ENCODE data around the gene GDPD5. TPM values are rescaled to one million over a fixed set of nuclear protein-coding genes. Genes with fewer than 3 reads are reported as not detected.

Gene GDPD5
- total and polyA plus RNA-seq, 2 donors (not counting 1 experiment from before 2014, with no cell fraction given) = 59.1 to 102 TPM

GRCh38 chr11:75398906-75399305 is 126.8 kb downstream of the GDPD5 start:
- DNase-seq = no peak
- Histone ChIP-seq H3K27me3 (replicated peaks in 1 of 4; ENCODE audit: control extremely low read depth in 1 of 4, control insufficient read depth in 3 of 4, insufficient read depth in 4 of 4, low read length in 3 of 4) (no peaks in the 10 kb centered on the region), H3K9ac (ENCODE audit: low read length) (no peak overlapping the region), H4K20me1 (ENCODE audit: control insufficient read depth, insufficient read depth, low read length, poor library complexity, severe bottlenecking) (peaks cover 38% of the 10 kb centered on the region), H3K4me3 (ENCODE audit: control extremely low read depth in 1 of 5, extremely low read depth in 1 of 5, insufficient read depth in 1 of 5, low read depth in 2 of 5, low read length in 4 of 5) (no peak overlapping the region), H3K36me3 (replicated peaks in 1 of 2; ENCODE audit: control extremely low read depth in 1 of 2, control insufficient read depth in 1 of 2, extremely low read depth in 1 of 2, insufficient read depth in 2 of 2, low read length in 1 of 2) (peaks cover 15 to 34% of the 10 kb centered on the region in 2 experiments), H3K4me2 (replicated peaks; ENCODE audit: low read depth, low read length, poor library complexity, severe bottlenecking) (peak overlapping the region; percentile 74), H3K79me2 (ENCODE audit: control insufficient read depth, insufficient read depth, low read length) (peaks cover 20% of the 10 kb centered on the region), H3K27ac (ENCODE audit: low read length in 2 of 2) (no peak overlapping the region), H2AFZ (ENCODE audit: insufficient read depth, low read depth, low read length, poor library complexity, severe bottlenecking) (peak overlapping the region; percentile 74), H3K9me3 (ENCODE audit: control extremely low read depth in 1 of 3, control insufficient read depth in 2 of 3, insufficient read depth in 1 of 3, low read length in 2 of 3) (no peaks in the 10 kb centered on the region), H3K4me1 (ENCODE audit: control insufficient read depth in 2 of 2, insufficient read depth in 2 of 2, low read length in 2 of 2) (peaks cover 20 to 29% of the 10 kb centered on the region in 2 donors)
- H3K4me1 Mint-ChIP-seq = peaks cover 37% of the 10 kb centered on the region
- no peaks in the 10 kb centered on the region for H3K9me3 Mint-ChIP-seq (ENCODE audit: insufficient read depth)
- CTCF ChIA-PET = interaction anchor here (1.3 to 2.1 kb wide), 4 partner anchors 9 to 158 kb away, joined by 3 to 7 read pairs (median 6); partner anchors contain the start of gene TPBGL
- peak overlapping the region; percentile 88 for H3K4me3 Mint-ChIP-seq
- no peak for ATAC-seq (ENCODE audit: low read depth)
- peak overlapping the region; percentile 95 for H3K27ac Mint-ChIP-seq
- POLR2A ChIA-PET = no interaction called here
- intact Hi-C loops (cut with micrococcal nuclease) = loop anchor here (1.0 kb wide), 2 partner anchors 11 to 127 kb away; no protein-coding TSS in a partner anchor
- 88% methylated on average over 1 of the region's 8 CpGs for WGBS (ENCODE audit: insufficient coverage)
- TF ChIP-seq EZH2 (IDR thresholded peaks at IDR 0.05; ENCODE audit: borderline replicate concordance, insufficient read depth, low read depth, low read length, poor library complexity, severe bottlenecking) = no peak
- no peak for TF ChIP-seq CTCF (IDR thresholded peaks at IDR 0.05)
- H3K27me3 Mint-ChIP-seq = peaks cover 11% of the 10 kb centered on the region

GRCh38 chr11:75394085-75394840 is 131.5 kb downstream of the GDPD5 start:
- peaks cover 0 to 3% (median under 1%) of the 10 kb centered on the region in 4 experiments for H3K27me3 ChIP-seq (replicated peaks in 1 of 4; ENCODE audit: control extremely low read depth in 1 of 4, control insufficient read depth in 3 of 4, insufficient read depth in 4 of 4, low read length in 3 of 4)
- CTCF ChIA-PET = interaction anchor here (1.1 kb wide), 1 partner anchor 14 kb away, joined by 3 read pairs; no protein-coding TSS in a partner anchor
- H2AFZ ChIP-seq (ENCODE audit: insufficient read depth, low read depth, low read length, poor library complexity, severe bottlenecking) = no peak overlapping the region
- H3K36me3 ChIP-seq (replicated peaks in 1 of 2; ENCODE audit: control extremely low read depth in 1 of 2, control insufficient read depth in 1 of 2, extremely low read depth in 1 of 2, insufficient read depth in 2 of 2, low read length in 1 of 2) = no peaks in the 10 kb centered on the region
- H3K4me3 Mint-ChIP-seq = no peak overlapping the region
- no peaks in the 10 kb centered on the region for H3K9me3 Mint-ChIP-seq (ENCODE audit: insufficient read depth)
- H3K27ac Mint-ChIP-seq = no peak overlapping the region
- H3K4me1 Mint-ChIP-seq = peaks cover 5% of the 10 kb centered on the region
- no peaks in the 10 kb centered on the region for H4K20me1 ChIP-seq (ENCODE audit: control insufficient read depth, insufficient read depth, low read length, poor library complexity, severe bottlenecking)
- POLR2A ChIA-PET = no interaction called here
- 88% methylated on average over 4 of the region's 8 CpGs for WGBS (ENCODE audit: insufficient coverage)
- H3K4me3 ChIP-seq (ENCODE audit: control extremely low read depth in 1 of 5, extremely low read depth in 1 of 5, insufficient read depth in 1 of 5, low read depth in 2 of 5, low read length in 4 of 5) = no peak overlapping the region
- H3K27ac ChIP-seq (ENCODE audit: low read length in 2 of 2) = no peak overlapping the region
- ATAC-seq (ENCODE audit: low read depth) (no peak), DNase-seq (no peak)
- H3K4me1 ChIP-seq (ENCODE audit: control insufficient read depth in 2 of 2, insufficient read depth in 2 of 2, low read length in 2 of 2) = peaks cover 0 to 3% of the 10 kb centered on the region in 2 donors
- no peak overlapping the region for H3K4me2 ChIP-seq (replicated peaks; ENCODE audit: low read depth, low read length, poor library complexity, severe bottlenecking)
- no peak overlapping the region for H3K9ac ChIP-seq (ENCODE audit: low read length)
- H3K27me3 Mint-ChIP-seq = peaks cover 21% of the 10 kb centered on the region
- no peak for TF ChIP-seq EZH2 (IDR thresholded peaks at IDR 0.05; ENCODE audit: borderline replicate concordance, insufficient read depth, low read depth, low read length, poor library complexity, severe bottlenecking)
- no peak for TF ChIP-seq CTCF (IDR thresholded peaks at IDR 0.05)
- H3K79me2 ChIP-seq (ENCODE audit: control insufficient read depth, insufficient read depth, low read length) = no peaks in the 10 kb centered on the region
- H3K9me3 ChIP-seq (ENCODE audit: control extremely low read depth in 1 of 3, control insufficient read depth in 2 of 3, insufficient read depth in 1 of 3, low read length in 2 of 3) = no peaks in the 10 kb centered on the region
- intact Hi-C loops (cut with micrococcal nuclease) = no loop called here
